HEK293 (cell line): ENCODE data around the gene STX5.

ENCODE experiments used
- BCL11B ChIP-seq: fragments of 450-650 bp; formaldehyde crosslinking; IDR thresholded peaks from 2 replicates; pipeline ENCODE4 v1.5.1; 2016; ENCODE audit warnings: low read depth, missing biosample characterization, missing genetic modification characterization
- ELK4 ChIP-seq: IDR thresholded peaks from 2 replicates; pipeline ENCODE4 v1.6.1; 2011; ENCODE audit warnings: mild to moderate bottlenecking, low read depth, low read length, borderline replicate concordance
- FEZF1 ChIP-seq: fragments of 450-650 bp; formaldehyde crosslinking; IDR thresholded peaks from 2 replicates; pipeline ENCODE4 v1.5.1; 2016; ENCODE audit warnings: missing biosample characterization, missing genetic modification characterization
- GLI2 ChIP-seq: fragments of 450-650 bp; formaldehyde crosslinking; IDR thresholded peaks from 2 replicates; pipeline ENCODE4; 2017; ENCODE audit warnings: missing biosample characterization, missing genetic modification characterization, low read depth, borderline replicate concordance
- GLIS2 ChIP-seq: fragments of 450-650 bp; formaldehyde crosslinking; IDR thresholded peaks from 2 replicates; pipeline ENCODE4 v1.5.1; 2016; ENCODE audit warnings: missing biosample characterization, missing genetic modification characterization
- KLF16 ChIP-seq: fragments of 450-650 bp; formaldehyde crosslinking; IDR thresholded peaks from 2 replicates; pipeline ENCODE4 v1.5.1; 2017; ENCODE audit warnings: missing biosample characterization, missing genetic modification characterization
- KLF7 ChIP-seq: fragments of 450-650 bp; formaldehyde crosslinking; IDR thresholded peaks from 2 replicates; pipeline ENCODE4 v1.5.1; 2016; ENCODE audit warnings: missing biosample characterization, missing genetic modification characterization, borderline replicate concordance
- OVOL3 ChIP-seq: fragments of 450-650 bp; formaldehyde crosslinking; IDR thresholded peaks from 2 replicates; pipeline ENCODE4 v1.5.1; 2016; ENCODE audit warnings: missing biosample characterization, missing genetic modification characterization
- PBX3 ChIP-seq: sonication (generic); formaldehyde crosslinking; IDR thresholded peaks from 2 replicates; pipeline ENCODE4 v1.8.1; 2022; ENCODE audit warnings: mild to moderate bottlenecking, moderate library complexity, missing genetic modification reagents
- SP2 ChIP-seq: fragments of 450-650 bp; formaldehyde crosslinking; IDR thresholded peaks from 2 replicates; pipeline ENCODE4 v1.5.1; 2016; ENCODE audit warnings: missing biosample characterization, missing genetic modification characterization
- YY1 ChIP-seq: fragments of 450-650 bp; formaldehyde crosslinking; IDR thresholded peaks from 2 replicates; pipeline ENCODE4 v1.5.1; 2018; ENCODE audit warnings: missing biosample characterization, missing genetic modification characterization
- ZNF155 ChIP-seq: fragments of 450-650 bp; formaldehyde crosslinking; IDR thresholded peaks from 2 replicates; pipeline ENCODE4 v1.5.1; 2016; ENCODE audit warnings: missing biosample characterization, missing genetic modification characterization
- ZNF169 ChIP-seq: fragments of 450-650 bp; formaldehyde crosslinking; IDR thresholded peaks from 2 replicates; pipeline ENCODE4 v1.5.1; 2016; ENCODE audit warnings: missing biosample characterization, missing genetic modification characterization
- ZNF19 ChIP-seq: fragments of 450-650 bp; formaldehyde crosslinking; IDR thresholded peaks from 2 replicates; pipeline ENCODE4; 2016; ENCODE audit warnings: missing biosample characterization, missing genetic modification characterization, low read depth
- ZNF202 ChIP-seq: fragments of 450-650 bp; formaldehyde crosslinking; IDR thresholded peaks from 2 replicates; pipeline ENCODE4 v1.5.1; 2016; ENCODE audit warnings: missing biosample characterization, missing genetic modification characterization, borderline replicate concordance
- ZNF24 ChIP-seq: fragments of 450-650 bp; formaldehyde crosslinking; IDR thresholded peaks from 2 replicates; pipeline ENCODE4 v1.5.1; 2016; ENCODE audit warnings: missing biosample characterization, missing genetic modification characterization
- ZNF311 ChIP-seq: fragments of 450-650 bp; formaldehyde crosslinking; IDR thresholded peaks from 2 replicates; pipeline ENCODE4 v1.5.1; 2017; ENCODE audit warnings: missing biosample characterization, missing genetic modification characterization, borderline replicate concordance
- ZNF350 ChIP-seq: fragments of 450-650 bp; formaldehyde crosslinking; IDR thresholded peaks from 2 replicates; pipeline ENCODE4 v1.5.0; 2017; ENCODE audit warnings: missing biosample characterization, mild to moderate bottlenecking, missing genetic modification characterization
- ZNF473 ChIP-seq: fragments of 450-650 bp; formaldehyde crosslinking; IDR thresholded peaks from 2 replicates; pipeline ENCODE4 v1.5.1; 2017; ENCODE audit warnings: missing biosample characterization, missing genetic modification characterization
- ZNF501 ChIP-seq: fragments of 450-650 bp; formaldehyde crosslinking; IDR thresholded peaks from 2 replicates; pipeline ENCODE4 v1.5.1; 2016; ENCODE audit warnings: missing biosample characterization, missing genetic modification characterization
- ZNF514 ChIP-seq: fragments of 450-650 bp; formaldehyde crosslinking; IDR thresholded peaks from 2 replicates; pipeline ENCODE4 v1.5.1; 2016; ENCODE audit warnings: missing biosample characterization, missing genetic modification characterization
- ZNF549 ChIP-seq: fragments of 450-650 bp; IDR thresholded peaks from 2 replicates; pipeline ENCODE4 v1.5.1; 2018; ENCODE audit warnings: missing biosample characterization, missing genetic modification characterization, mild to moderate bottlenecking, inconsistent platforms, moderate library complexity
- ZNF585B ChIP-seq: fragments of 450-650 bp; formaldehyde crosslinking; IDR thresholded peaks from 2 replicates; pipeline ENCODE4 v1.5.1; 2016; ENCODE audit warnings: missing biosample characterization, missing genetic modification characterization
- ZNF654 ChIP-seq: fragments of 450-650 bp; formaldehyde crosslinking; IDR thresholded peaks from 2 replicates; pipeline ENCODE4 v1.5.1; 2016; ENCODE audit warnings: low read depth, missing biosample characterization, missing genetic modification characterization
- ZNF664 ChIP-seq: fragments of 450-650 bp; formaldehyde crosslinking; IDR thresholded peaks from 2 replicates; pipeline ENCODE4 v1.5.1; 2016; ENCODE audit warnings: missing biosample characterization, missing genetic modification characterization
- ZNF704 ChIP-seq: fragments of 450-650 bp; formaldehyde crosslinking; IDR thresholded peaks from 2 replicates; pipeline ENCODE4 v1.5.1; 2016; ENCODE audit warnings: missing biosample characterization, missing genetic modification characterization
- ZNF777 ChIP-seq: fragments of 450-650 bp; formaldehyde crosslinking; IDR thresholded peaks from 2 replicates; pipeline ENCODE4 v1.5.1; 2017; ENCODE audit warnings: missing biosample characterization, missing genetic modification characterization, borderline replicate concordance
- ZNF791 ChIP-seq: fragments of 450-650 bp; formaldehyde crosslinking; IDR thresholded peaks from 2 replicates; pipeline ENCODE4 v1.5.1; 2016; ENCODE audit warnings: missing biosample characterization, missing genetic modification characterization
- ZNF792 ChIP-seq: fragments of 450-650 bp; formaldehyde crosslinking; IDR thresholded peaks from 2 replicates; pipeline ENCODE4 v1.5.1; 2016; ENCODE audit warnings: missing biosample characterization, missing genetic modification characterization
- TF ChIP-seq, protein P1 (sequence below): fragments of 450-650 bp; formaldehyde crosslinking; conservative IDR thresholded peaks from 2 replicates; pipeline ENCODE4 v1.5.1; 2016; ENCODE audit warnings: low read depth, missing biosample characterization, missing genetic modification characterization
- TF ChIP-seq, protein P2 (sequence below): fragments of 450-650 bp; formaldehyde crosslinking; IDR thresholded peaks from 2 replicates; pipeline ENCODE4 v1.5.1; 2017; ENCODE audit warnings: missing biosample characterization, missing genetic modification characterization

STX5 gene

DNA sequence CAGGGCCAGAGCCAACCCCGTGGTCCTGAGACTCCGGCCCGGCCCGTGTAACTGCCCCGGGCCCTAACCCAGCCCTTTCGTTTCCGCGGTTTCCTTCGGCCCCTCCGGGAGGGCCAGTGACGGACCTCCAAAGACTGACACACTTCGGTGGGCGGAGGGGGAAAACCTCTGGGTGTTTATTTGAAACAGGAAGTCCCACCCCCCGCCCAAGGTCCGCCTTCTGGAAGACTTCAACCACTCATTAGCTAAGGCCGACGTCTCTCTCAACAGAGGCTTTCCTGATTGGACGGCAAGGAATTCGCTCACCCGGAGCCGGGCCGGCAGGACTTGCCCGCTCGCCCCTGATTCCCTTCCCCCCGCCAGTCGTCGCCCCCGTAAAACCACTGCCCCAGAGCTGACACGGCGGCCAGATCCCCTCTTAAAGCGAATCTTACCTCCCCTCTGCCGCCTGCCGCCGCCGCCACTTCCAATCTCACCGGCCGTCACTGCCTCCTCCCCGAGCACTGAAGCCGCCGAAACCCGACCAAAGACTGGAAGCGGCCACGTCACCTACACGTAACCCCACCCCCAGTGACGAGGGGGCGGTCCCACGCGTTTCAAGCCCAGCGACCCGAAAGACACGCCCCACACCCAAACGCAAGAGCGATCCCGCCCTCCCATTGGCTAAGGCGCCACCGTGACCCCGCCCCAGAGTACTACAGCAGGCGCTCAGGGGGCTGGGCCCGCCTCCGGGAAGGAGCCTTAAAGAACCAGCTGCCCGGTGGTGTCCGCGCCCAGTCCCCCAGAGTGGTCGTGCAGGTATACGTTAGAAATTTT, at the start of gene STX5 (continued):
- no peak for TF ChIP-seq FEZF1 (tag by site-specific recombination)
- TF ChIP-seq PBX3, result peak; percentile 92; the same call in 1 of the 2 replicates
- TF ChIP-seq ZNF792 (tag by site-specific recombination), result no peak
- TF ChIP-seq, protein P1, sequence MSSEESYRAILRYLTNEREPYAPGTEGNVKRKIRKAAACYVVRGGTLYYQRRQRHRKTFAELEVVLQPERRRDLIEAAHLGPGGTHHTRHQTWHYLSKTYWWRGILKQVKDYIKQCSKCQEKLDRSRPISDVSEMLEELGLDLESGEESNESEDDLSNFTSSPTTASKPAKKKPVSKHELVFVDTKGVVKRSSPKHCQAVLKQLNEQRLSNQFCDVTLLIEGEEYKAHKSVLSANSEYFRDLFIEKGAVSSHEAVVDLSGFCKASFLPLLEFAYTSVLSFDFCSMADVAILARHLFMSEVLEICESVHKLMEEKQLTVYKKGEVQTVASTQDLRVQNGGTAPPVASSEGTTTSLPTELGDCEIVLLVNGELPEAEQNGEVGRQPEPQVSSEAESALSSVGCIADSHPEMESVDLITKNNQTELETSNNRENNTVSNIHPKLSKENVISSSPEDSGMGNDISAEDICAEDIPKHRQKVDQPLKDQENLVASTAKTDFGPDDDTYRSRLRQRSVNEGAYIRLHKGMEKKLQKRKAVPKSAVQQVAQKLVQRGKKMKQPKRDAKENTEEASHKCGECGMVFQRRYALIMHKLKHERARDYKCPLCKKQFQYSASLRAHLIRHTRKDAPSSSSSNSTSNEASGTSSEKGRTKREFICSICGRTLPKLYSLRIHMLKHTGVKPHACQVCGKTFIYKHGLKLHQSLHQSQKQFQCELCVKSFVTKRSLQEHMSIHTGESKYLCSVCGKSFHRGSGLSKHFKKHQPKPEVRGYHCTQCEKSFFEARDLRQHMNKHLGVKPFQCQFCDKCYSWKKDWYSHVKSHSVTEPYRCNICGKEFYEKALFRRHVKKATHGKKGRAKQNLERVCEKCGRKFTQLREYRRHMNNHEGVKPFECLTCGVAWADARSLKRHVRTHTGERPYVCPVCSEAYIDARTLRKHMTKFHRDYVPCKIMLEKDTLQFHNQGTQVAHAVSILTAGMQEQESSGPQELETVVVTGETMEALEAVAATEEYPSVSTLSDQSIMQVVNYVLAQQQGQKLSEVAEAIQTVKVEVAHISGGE (tag by site-specific recombination), result peak; percentile 94
- TF ChIP-seq ZNF155 (tag by site-specific recombination), result no peak
- TF ChIP-seq ZNF514, result no peak
- no peak for TF ChIP-seq ZNF24 (tag by site-specific recombination)
- no peak for TF ChIP-seq ZNF704 (tag by site-specific recombination)
- TF ChIP-seq BCL11B (tag by site-specific recombination), result no peak
- TF ChIP-seq ZNF654 (tag by site-specific recombination), result no peak
- no peak for TF ChIP-seq OVOL3
- peak; percentile 64 for TF ChIP-seq GLIS2 (tag by site-specific recombination)
- no peak for TF ChIP-seq ZNF473 (tag by site-specific recombination)
- TF ChIP-seq ZNF585B (tag by site-specific recombination), result no peak
- TF ChIP-seq ZNF311 (tag by site-specific recombination), result no peak
- TF ChIP-seq ZNF350 (tag by site-specific recombination), result no peak
- no peak for TF ChIP-seq KLF7 (tag by site-specific recombination)
- TF ChIP-seq ZNF501 (tag by site-specific recombination), result peak; percentile 50; the same call in 1 of the 2 replicates
- peak; percentile 91 for TF ChIP-seq SP2 (tag by site-specific recombination)
- no peak for TF ChIP-seq YY1 (tag by site-specific recombination)
- no peak for TF ChIP-seq ELK4
- TF ChIP-seq ZNF664 (tag by site-specific recombination), result no peak
- no peak for TF ChIP-seq ZNF202 (tag by site-specific recombination)
- no peak for TF ChIP-seq ZNF19
- no peak for TF ChIP-seq GLI2
- TF ChIP-seq, protein P2, sequence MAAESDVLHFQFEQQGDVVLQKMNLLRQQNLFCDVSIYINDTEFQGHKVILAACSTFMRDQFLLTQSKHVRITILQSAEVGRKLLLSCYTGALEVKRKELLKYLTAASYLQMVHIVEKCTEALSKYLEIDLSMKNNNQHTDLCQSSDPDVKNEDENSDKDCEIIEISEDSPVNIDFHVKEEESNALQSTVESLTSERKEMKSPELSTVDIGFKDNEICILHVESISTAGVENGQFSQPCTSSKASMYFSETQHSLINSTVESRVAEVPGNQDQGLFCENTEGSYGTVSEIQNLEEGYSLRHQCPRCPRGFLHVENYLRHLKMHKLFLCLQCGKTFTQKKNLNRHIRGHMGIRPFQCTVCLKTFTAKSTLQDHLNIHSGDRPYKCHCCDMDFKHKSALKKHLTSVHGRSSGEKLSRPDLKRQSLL (tag by site-specific recombination), result no peak
- TF ChIP-seq KLF16 (tag by site-specific recombination), result peak; percentile 49; the same call in 1 of the 2 replicates
- TF ChIP-seq ZNF549 (tag by site-specific recombination), result no peak
- TF ChIP-seq ZNF791 (tag by site-specific recombination), result no peak
- no peak for TF ChIP-seq ZNF169
- no peak for TF ChIP-seq ZNF777
